Stomach (tissue), 4 donors: Measurements from ENCODE around the gene HAVCR1.

Source experiments
- POLR2A ChIP-seq, 4 donors: fragments of 450-650 bp; IDR thresholded peaks; one replicate each; pipeline ENCODE4 v1.6.1; 2016; ENCODE audit warnings: antibody characterized with exemption in 4 of 4, control low read depth in 2 of 4, mild to moderate bottlenecking in 1 of 4, moderate library complexity in 1 of 4
- POLR2AphosphoS5 ChIP-seq, 3 donors: sonication (generic); formaldehyde crosslinking; IDR thresholded peaks; one replicate each; pipeline ENCODE4 v1.6.1; 2016; ENCODE audit warnings: antibody characterized with exemption in 3 of 3
- TF ChIP-seq, protein P1 (sequence below), 7 experiments: fragments of 450-650 bp in 4 of 7; fragments of 200-600 bp in 3 of 7; sonication (generic) in 3 of 7; IDR thresholded peaks; one replicate each; pipeline ENCODE4 v1.5.1; 2016 to 2019; ENCODE audit warnings: antibody characterized with exemption in 7 of 7, control low read depth in 2 of 7, mild to moderate bottlenecking in 1 of 7

DNA sequence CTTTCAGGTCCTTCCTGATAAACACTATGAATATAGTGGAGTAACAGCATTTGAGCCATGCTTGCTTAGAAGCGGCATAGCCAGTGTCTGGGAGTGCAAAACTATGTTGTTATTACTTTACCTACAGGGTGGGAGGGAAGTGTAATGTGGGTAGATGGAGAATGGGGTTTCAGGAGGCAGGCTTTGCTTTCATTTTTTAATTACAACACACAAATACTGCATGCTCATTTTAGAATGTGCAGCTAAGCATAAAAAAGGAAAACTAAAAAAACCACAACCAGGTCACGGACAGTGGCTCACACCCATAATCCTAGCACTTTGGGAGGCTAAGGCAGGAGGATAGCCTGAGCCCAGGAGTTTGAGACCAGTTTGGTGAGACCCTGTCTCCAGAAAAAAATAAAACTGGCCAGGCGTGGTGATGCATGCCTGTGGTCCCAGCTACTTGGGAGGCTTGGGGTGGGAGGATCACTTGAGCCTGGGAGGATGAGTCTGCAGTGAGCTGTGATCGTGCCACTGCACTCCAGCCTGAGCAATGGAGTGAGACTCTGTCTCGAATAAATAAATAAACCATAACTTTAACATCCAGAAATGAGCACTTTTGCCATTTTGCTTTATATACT is 20.2 kb downstream of the HAVCR1 start:
- TF ChIP-seq, protein P1, sequence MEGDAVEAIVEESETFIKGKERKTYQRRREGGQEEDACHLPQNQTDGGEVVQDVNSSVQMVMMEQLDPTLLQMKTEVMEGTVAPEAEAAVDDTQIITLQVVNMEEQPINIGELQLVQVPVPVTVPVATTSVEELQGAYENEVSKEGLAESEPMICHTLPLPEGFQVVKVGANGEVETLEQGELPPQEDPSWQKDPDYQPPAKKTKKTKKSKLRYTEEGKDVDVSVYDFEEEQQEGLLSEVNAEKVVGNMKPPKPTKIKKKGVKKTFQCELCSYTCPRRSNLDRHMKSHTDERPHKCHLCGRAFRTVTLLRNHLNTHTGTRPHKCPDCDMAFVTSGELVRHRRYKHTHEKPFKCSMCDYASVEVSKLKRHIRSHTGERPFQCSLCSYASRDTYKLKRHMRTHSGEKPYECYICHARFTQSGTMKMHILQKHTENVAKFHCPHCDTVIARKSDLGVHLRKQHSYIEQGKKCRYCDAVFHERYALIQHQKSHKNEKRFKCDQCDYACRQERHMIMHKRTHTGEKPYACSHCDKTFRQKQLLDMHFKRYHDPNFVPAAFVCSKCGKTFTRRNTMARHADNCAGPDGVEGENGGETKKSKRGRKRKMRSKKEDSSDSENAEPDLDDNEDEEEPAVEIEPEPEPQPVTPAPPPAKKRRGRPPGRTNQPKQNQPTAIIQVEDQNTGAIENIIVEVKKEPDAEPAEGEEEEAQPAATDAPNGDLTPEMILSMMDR (IDR thresholded peaks at IDR 0.05) = no peak
- TF ChIP-seq POLR2AphosphoS5 (IDR thresholded peaks at IDR 0.05) (no peak), POLR2A (IDR thresholded peaks at IDR 0.05) (no peak)
